GM21447 (cell line): ENCODE data around the gene VAMP2.
"Not testable (repeated sequence)": the region's sequence is repeated elsewhere in the genome, so short reads cannot be mapped to it uniquely, and the experiment has no call there.

Experiments used
- ATAC-seq: cut with Tn5 transposase; IDR thresholded peaks from one replicate; pipeline ENCODE4 v1.9.1; 2021; ENCODE audit not compliant: unreplicated experiment

VAMP2 gene

DNA sequence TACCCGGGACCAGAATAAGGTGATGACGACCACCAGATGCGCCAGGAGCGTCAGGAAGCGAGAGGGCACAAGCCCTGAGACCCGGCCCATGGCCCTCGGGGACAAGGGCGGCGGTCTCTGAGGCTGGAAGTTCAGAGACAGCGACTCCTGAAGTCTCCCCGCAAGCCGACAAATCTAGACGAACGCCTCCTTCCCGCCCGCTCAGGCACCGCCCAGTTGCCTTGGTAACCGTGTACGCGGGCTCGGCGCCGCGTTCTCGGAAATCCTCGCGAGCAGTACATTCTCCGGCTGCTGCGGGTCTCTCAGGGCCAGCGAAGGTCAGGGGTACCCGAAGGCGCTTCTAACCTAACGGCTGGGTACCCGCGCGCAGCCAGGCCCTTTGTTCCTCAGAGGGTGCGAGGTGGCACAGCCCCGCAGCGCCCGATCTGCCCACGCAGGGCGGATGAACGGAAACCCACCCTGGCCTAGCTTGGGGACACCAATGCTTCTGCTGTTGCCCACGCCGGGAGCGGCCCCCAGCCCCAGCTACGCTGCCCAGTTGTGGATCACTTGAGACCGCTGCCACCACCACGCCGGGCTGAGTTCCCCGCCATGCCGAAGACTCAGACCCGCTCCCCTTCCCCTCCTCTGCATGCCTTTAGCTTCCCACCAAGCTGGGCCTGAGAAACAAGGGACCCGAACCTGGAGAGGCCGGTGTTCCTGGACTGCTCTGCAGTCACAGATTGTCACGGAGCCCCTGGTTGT is 13.6 kb upstream of the VAMP2 start, which contains the start of gene TMEM107:
Gene TMEM107, minus strand, starts transcription at position 184 of the 744 bp plus-strand sequence. Its CDS starts 94 bp downstream, at position 90.
- peak; percentile 47 for ATAC-seq

DNA sequence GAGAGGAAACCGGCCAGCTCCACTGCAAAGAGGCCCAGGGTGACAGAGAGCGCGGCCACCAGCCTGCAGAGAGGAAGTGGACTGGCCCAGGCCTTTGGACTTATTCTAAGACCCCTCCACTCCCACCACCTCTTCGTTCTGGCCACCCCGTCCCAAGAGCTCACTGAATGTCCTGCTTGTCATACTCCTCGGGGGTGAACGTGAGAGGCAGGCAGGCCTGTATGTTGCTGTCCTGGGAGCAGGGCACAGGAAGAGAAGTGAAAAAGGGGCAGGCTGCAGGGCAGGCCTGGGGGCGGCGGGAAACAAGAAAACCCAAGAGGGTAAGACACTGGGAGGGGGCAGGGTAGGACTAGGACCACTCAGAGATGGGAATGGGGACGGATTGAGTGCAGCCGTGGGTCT is 13.0 kb upstream of the VAMP2 start:
- peak; percentile 4 for ATAC-seq

DNA sequence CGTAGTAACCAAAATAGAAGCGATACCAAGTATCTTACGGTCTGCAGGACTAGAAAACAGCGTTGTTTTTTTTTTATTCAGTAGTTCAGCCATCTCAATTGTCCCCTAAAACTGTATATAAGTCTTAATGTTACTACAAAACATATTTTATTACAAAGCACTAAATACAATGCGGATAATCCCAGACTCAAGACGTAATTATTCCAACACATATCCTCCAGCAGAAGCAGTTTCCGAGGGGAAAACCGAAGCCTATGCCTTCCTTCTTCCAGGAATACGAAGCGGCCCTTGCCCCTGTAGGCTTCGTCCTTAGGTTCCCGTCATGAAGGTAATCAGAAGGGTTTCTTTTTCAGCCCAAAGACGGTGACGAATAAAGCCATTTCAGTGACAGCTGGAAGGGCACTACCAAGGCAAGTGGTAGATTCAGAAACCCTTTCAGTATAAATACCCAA is 11.1 kb upstream of the VAMP2 start:
- ATAC-seq = no peak

DNA sequence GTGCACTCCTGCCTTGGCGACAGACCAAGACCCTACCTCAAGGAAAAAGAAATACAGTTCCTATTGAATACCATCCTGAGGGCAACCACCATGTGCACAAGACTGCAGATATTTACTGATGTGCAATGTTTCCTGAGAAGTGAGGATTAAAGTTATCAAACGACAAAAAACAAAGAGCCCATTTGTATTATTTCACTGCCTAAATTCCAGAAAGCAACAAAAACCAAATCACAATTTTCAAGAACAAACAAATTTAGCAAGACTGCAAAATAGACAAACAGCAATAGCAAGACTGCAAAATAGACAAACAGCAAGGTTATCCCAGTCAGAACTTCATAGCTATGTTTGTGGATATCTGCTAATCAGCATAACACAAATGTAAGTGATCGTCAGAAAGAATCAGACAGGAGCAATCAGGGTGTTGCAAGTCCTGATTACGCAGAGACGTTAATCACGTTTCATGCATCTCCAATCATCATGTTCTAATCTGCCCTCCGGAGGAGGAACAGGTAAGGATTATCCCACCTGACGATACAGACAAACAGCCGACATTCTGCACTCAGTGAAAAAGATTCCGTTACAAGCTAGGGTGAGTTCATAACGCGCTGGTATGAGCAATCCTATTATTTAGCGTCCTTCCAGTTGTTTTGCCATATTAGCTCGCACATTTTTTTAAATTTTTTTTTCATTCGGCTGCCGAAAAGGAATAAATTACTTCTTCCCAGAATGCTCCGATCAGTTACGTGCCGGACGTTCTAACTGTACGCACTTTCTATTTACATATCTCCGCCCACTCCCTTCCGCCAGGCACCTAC is 10.5 kb upstream of the VAMP2 start:
- peak; percentile 72 for ATAC-seq

DNA sequence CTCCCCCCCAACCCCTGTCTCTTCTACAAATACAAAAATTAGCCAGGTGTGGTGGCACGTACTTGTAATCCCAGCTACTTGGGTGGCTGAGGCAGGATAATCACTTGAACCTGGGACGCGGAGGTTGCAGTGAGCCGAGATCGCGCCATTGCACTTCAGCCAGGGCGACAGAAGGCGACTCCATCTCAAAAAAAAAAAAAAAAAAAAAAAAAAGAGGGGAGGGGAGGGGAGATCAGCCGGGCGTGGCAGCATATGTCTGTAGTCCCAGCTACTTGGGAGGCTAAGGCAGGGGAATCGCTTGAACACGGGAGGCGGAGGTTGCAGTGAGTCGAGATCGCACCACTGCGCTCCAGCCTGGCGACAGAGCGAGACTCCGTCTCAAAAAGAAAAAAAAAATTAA is 7.4 kb upstream of the VAMP2 start:
- not testable (repeated sequence) for ATAC-seq

DNA sequence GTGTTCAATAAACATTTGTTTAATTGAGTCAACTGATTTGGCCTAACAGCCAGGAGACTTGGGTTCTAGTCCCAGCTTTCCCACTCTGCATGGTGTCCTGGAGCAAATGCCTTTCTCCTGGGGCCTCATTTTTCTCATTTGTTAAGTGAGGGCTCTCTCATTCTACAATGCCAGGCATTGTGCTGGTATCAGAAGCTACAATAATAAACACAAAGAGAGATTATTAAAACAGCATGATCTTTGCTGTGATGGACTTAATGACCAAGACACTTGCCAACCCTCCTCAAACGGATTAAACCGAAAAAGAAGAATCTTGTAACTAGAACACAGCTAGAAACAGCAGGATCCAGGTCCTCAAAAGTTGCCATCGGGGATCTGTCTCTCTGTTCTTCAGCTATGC is 4.8 kb upstream of the VAMP2 start:
- ATAC-seq = no peak

DNA sequence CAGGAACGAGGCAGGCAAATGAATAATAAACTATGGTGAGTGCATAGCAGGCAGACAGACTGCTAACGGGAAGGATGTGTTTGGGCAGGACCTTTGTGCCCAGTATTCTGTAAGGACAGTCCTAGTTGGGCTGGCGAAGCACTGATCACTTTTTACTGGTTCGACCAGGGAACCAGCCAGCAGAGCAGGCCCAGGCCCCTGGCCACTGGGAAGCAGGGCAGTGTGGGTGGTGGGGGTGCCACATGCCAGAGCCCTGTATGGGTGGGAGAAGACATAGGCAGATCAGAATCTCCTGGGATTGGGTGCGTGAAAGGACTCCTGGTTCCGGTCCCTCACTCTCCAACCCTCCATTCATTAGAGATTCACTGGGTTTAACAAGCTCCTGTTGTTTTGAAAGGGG is 4.0 kb upstream of the VAMP2 start:
- no peak for ATAC-seq

DNA sequence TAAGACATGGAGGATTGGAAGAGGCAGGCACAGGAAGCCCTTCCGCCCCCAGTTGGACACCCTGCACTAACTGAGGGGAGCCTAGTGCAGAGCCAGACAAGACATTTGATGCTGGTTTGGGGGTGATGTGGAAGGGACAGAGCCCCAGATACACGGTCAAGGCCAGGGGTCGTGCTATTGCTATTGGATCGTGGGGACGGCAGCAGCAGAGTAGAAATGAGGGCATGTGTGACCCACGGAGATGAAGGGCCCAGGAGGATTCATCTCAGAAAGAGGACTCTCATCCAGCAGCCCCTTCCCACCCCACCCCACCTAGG is 2.0 kb upstream of the VAMP2 start:
- no peak for ATAC-seq

DNA sequence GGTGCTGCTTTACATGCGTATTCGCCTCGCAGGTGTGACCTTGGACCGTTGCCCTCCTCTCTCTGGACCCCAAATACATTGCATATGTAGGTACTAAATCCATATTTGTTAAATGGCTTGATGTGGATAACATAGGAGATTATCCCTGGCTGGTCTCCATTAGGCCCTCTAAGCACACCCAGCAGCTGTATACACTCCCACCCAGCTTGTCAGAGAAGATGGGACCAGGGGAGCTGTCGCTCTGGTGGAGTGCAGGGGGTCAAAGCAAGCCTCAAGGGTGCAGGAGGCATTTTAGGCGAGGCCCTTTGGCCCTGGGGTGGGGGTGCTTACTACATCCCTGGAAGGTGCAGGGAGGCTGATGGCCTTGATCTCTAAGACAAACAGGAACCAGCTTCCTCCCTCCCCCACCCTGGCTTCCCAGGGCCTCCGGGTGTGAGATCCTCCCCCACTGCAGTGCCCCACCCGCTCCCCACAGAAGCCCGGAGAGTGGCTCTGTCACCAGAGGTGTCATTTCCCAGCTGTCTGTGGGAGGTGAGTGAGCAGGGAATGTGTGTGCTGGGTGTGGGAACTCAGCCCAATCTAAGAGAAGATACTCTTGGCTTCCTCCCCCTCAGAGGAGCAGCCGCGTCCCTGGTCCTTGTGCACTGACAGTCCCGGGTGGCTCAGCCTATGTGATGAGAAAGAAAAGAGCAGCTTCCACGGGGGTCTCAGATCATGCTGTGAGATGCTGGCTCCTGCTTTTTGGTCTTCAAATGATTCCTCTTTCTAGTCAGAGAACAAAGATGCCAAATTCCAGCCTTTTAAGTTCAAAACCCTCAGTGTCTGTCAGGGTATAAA is 1.4 kb upstream of the VAMP2 start:
- ATAC-seq = no peak

DNA sequence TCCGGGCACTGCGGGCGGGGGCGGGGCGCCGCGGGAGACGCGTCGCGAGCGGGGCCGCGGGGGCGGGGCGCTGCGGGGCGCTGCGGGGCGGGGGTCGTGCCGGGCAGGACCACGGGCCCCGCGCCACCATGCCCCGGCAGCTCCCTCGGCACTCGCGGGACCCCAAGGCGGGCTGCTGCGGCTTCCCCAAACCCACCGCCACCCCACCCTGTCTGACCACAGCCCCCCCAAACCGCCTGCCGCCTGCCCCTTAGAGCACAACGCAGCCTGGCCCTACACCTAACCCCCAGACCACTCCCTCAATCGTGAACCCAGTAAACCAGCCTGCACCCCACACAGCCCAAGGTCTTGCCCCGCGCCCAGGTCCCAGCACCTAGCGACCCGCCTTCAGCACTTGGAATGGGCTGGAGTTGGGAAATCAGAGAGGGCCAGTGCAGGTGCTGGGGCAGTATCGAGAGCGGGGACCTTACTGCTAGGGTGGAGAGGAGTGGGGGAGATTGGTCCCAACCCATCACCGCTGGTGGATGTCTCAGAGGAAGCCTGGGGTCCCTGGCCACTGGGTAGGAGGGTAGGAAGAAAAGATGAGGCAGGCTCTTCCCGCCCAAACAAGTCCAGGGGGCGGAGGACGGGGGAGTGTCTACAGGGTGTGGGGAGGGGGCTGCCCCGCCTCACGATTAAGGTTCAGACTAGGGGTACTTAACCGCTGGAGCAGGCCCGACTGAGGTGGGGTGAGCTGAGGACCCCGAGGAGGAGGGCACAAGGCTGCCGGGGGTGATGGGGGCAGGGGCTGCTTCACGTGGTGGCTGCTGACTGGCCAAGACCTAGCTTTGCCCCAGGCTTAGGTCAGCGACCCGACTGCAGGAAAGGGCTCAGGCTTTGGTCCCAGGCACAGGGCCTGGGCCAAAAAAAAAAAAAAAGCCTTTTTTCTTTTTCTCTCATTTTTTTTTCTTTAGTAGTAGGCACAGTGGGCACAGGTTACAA is 539 bp upstream of the VAMP2 start:
- ATAC-seq = no peak

DNA sequence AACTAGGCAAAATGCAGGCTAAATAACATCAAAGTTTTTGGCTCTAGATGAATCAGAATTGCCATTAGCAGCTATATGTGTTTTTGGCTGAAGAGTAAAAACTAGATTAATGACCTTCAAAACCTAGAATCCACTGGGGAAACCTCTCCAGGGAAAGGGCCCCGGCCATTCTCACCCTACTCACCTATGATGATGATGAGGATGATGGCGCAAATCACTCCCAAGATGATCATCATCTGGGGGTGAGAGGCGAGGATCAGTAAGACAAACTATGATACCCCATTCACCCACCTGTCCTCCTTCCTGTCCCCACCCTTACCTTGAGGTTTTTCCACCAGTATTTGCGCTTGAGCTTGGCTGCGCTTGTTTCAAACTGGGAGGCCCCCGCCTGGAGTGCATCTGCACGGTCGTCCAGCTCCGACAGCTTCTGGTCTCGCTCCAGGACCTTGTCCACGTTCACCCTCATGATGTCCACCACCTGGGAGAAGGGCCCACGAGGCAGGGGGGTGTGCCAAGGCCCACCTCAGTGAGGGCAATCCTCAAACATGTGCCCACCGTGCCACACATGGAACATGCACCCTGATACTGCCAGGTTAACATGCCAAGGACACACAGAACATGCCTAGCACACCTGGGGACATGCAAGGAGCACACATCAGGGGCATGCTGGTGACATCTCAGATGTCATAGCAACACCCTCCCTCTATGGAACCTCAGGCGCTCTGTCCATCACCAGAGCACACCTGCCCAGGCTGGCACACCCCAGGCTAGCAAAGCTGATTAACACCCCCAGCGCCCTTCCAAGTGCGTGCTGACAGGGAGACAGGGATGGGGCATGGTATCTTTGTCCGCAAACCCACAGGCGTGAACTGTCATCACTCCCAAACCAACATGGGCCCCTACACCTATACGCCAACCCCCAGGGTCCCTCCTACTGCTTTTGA is 1.2 kb downstream of the VAMP2 start:
- ATAC-seq = no peak

DNA sequence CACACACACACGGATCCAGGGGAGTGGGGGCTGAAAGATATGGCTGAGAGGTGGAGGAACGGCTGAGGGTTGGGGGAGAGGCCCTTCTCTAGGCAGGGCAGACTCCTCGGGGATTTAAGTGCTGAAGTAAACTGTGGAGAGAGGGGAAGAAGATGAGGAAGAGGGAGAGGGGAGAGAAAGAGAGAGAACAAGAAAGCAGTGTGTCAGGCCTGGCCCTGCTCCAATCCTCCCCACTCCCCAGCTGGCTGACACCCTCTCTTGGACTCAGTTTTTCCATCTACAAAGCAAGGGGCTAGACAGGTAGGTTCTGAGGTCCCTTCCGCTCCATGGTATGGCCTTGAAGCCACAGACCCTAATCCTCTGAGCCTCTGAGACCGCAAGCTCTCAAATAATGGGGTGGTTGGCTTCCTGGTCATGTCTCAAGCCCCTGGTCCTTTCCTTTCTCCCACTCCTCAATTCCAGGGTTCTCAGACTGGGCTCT is 2.0 kb downstream of the VAMP2 start:
- ATAC-seq = no peak

DNA sequence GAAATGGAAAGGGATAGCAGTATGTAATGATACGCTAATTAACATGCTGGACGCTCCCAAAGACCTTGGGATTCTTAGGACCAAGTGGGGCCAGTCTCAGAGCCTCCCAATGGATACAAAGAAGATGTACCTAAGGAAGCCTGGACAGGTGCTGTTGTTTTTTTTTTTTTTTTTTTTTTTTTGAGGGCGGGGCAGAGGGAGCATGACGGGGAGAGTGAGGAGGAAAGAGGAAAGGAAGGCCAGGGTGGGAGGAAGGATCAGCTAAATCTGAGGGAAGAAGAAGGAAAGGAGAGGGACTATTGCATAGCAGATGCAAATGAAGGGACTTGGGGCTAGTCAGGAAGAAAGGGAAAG is 2.5 kb downstream of the VAMP2 start:
- no peak for ATAC-seq

DNA sequence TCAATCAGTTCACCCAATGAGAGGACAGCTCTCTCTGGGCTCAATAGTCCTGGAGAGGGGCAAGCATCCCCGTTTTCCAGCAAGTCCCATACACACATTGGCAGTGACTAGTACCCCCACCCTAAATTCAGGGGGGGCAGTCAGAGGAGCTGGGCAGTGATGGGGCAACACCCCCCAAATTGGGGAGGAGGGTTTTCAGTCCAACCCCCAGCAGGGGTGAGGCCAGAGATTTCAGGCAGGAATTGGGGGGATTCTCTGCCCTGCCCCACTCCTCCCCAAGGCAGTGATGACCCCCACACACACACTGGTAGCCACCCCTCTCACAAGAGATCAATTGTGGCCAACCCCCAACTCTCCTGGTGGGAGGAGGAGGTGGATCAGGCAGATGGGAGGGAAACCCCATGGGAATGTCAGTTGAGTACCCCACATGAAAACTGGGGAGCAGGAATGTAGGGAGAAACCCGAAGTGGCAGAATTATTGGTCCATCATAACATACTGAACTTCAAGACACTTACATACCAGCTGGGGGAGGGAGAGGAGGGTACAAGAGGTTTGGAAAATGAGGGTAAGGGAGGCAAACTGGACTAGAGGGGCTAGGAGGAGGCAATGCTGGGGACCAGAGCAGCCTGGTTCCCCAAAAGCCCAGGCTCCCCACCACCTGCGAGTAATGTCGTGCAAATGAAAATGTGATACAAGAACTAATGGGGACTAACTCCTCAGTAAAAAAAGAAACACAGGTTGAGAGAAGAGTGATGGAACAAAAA is 3.1 kb downstream of the VAMP2 start:
- ATAC-seq = no peak

DNA sequence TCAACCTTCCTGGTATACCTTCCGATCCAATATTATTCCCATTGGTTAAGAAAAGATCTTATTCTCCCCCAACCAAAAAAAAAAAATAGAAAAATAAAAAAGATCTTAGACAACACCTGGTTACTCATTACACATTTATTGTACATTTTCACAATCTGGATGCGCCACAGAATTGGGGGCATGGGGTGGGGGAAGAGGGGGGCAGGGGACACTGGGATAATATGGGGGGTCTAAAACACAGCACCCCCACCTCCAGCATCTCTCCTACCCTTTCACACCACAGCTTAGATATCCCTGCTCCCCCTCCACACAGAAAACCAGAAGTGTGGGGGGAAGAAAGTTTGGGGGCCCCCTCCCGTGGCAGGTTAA is 3.7 kb downstream of the VAMP2 start:
- ATAC-seq = no peak

DNA sequence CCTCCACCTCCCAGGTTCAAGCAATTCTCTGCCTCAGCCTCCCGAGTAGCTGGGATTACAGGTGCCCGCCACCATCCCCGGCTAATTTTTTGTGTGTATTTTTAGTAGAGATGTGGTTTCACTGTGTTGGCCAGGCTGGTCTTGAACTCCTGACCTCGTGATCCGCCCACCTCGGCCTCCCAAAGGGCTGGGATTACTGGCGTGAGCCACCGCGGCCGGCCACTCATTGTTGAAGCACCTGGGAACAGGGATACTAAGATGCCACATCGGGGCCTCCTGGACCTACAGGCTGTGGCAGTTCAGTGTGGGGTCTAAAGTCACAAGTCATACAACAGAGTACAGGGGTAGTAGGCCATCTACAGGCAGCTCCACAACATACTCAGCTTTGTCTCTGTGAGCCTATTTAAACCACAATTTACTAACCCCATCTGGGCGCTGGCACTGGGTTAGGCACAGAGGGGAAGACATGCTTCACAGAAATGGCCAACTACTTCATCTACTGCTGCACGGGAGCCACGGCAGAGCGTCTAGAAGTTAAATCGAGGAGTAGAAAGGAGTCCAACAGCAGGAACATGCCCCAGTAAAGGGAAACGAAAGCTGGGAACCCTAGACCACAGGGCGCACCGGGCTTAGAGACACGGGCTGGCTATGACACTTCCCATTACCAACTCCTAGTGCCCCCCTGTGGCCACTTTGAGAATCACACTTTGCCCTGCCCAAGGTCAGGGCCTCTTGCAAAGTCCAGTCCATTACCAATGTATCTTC is 4.3 kb downstream of the VAMP2 start:
- ATAC-seq = no peak

DNA sequence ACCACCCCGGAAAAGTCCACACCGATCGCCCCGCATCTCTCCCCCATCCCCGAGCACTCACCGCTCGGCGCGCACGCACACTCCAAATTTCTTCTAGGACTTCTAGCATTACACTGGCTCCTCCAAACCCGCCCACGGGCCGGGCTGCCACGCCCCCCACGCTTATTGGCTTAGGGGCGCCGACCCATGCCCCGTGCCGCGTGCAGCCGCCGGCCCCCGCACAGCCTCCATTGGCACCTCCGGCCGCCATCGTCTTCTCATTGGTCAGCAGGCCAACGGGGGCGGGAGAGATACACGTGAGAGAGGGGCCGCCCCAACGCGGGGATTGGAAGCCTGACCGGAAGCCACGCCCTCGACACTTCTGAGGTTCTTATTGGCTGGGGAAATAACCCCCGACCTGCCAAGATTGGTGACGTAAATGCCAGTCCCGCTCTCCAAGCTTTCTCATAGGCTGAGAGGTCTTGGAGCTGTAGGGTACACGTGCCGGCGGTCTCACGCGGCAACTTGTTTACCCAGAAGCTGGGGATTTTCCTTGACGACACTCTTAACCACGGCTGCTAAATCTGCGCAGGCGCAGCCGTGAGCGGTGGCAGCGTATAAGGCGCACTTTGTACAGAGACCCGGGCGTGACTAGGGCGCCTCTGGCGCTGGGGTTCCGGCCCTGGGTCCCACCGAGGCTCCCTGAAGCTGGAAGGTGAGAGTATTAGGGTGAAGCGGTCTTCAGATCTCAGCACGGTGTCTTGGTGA is 6.3 kb downstream of the VAMP2 start:
- peak; percentile 66 for ATAC-seq
